Fibroblast of mammary gland (primary cell): Measurements from ENCODE around the gene PCDHGC4.

Experiments used
- DNase-seq: peaks from one replicate; pipeline ENCODE4 v3.0.0-alpha.2; 2010; ENCODE audit warnings: low read depth
- H3K4me3 ChIP-seq: 2 replicates; pipeline ENCODE4 v1.5.1; 2011; ENCODE audit warnings: low read depth, mild to moderate bottlenecking, low read length, moderate library complexity; ENCODE audit not compliant: control insufficient read depth
- TF ChIP-seq, protein P1 (sequence below): conservative IDR thresholded peaks from 2 replicates; pipeline ENCODE4 v1.5.1; 2011; ENCODE audit warnings: low read depth, low read length, inconsistent platforms; ENCODE audit not compliant: control insufficient read depth, insufficient read depth

The PCDHGC4 gene

DNA sequence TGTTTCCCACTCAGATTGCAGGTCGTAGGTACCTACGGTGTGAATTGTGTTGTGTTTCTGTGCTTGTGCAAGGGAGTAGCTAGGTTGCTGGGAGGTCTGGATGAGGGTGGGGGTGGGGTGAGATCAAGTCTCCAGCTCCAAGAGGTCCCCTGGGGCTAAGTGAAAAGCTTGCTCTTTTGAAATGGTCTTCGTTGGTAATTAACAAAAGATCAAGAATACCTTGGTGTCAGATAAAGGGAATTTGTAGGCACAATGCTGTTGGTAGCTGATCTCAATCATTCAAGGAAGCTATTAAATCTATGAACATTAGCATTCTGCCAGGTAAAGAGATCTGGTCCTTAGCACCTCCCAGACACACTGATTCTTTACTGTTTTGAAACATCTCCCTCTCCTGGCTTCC is 928 bp upstream of the PCDHGC4 start:
- TF ChIP-seq, protein P1, sequence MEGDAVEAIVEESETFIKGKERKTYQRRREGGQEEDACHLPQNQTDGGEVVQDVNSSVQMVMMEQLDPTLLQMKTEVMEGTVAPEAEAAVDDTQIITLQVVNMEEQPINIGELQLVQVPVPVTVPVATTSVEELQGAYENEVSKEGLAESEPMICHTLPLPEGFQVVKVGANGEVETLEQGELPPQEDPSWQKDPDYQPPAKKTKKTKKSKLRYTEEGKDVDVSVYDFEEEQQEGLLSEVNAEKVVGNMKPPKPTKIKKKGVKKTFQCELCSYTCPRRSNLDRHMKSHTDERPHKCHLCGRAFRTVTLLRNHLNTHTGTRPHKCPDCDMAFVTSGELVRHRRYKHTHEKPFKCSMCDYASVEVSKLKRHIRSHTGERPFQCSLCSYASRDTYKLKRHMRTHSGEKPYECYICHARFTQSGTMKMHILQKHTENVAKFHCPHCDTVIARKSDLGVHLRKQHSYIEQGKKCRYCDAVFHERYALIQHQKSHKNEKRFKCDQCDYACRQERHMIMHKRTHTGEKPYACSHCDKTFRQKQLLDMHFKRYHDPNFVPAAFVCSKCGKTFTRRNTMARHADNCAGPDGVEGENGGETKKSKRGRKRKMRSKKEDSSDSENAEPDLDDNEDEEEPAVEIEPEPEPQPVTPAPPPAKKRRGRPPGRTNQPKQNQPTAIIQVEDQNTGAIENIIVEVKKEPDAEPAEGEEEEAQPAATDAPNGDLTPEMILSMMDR: no peak
- DNase-seq: no peak
- no peak overlapping the region for H3K4me3 ChIP-seq

GRCh38 chr5:141484310-141484640 is 555 bp upstream of the PCDHGC4 start:
- H3K4me3 ChIP-seq: peak overlapping the region; percentile 22
- TF ChIP-seq, protein P1: no peak
- DNase-seq: no peak

GRCh38 chr5:141485321-141486055 is 658 bp downstream of the PCDHGC4 start:
- TF ChIP-seq, protein P1: no peak
- H3K4me3 ChIP-seq: peak overlapping the region; percentile 22

GRCh38 chr5:141486091-141486490 is 1.3 kb downstream of the PCDHGC4 start:
- TF ChIP-seq, protein P1: no peak

More at GRCh38 chr5:141485321-141486055, 658 bp downstream of the PCDHGC4 start:
- DNase-seq: no peak

DNA sequence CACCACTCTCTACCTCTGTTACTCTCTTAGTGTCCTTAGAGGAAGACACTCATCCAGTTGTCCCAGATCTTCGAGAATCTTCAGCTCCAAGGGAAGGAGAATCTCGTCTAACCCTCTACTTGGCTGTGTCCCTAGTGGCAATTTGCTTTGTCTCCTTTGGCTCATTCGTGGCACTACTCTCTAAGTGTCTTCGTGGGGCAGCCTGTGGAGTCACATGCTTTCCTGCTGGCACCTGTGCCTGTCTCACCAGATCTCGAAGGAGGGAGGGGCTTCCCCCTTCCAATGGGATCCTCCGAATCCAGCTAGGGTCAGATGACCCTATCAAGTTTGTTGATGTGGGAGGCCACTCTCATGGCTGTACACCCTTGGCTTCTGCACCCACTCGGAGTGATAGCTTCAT is 2.3 kb downstream of the PCDHGC4 start:
- TF ChIP-seq, protein P1: no peak
- H3K4me3 ChIP-seq: no peak overlapping the region
- no peak for DNase-seq

More at GRCh38 chr5:141486091-141486490, 1.3 kb downstream of the PCDHGC4 start:
- no peak overlapping the region for H3K4me3 ChIP-seq
- no peak for DNase-seq

DNA sequence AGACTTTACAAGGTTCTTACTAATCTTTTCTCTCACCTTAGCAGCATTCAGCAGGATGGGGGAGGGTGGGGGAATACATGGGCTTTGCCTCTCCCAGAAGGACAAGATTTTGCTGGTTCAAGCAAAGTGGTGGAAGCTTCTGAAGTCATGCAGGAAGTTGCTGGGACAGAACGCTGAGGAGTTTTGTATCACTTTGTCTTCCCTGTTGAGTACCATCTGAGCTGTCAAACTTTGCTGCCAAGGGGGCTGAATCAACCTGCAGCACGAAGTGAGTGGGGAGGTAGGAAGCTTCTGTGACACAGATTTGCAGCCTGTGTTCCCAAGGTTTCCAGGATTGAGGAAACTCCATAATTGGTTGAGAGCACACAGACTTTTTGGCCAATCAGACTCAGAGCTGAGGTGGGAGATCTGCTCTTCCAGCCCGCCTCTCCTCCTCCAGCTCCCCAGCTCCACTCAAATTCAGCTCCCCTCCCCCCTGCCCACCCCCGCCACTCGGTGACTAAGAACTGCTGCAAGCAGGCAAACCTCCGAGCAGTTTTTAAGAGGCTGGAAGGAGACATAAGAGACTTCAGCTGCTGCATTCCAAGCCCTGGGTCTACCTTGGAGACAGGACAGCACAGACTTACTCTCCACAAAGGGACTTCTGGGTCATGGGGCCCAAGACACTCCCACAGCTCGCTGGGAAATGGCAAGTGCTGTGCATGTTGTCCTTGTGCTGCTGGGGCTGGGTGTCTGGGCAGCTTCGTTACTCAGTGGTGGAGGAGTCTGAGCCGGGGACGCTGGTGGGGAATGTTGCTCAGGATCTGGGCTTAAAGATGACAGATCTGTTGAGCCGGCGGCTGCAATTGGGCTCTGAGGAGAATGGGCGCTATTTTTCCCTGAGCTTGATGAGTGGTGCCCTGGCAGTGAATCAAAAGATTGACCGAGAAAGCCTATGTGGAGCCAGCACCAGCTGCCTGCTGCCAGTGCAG is 4.0 kb downstream of the PCDHGC4 start, which contains the start of gene PCDHGC5:
TSS of gene PCDHGC5 (plus strand) at position 491 of the 971 bp plus-strand sequence. CDS start at position 651, 160 bp downstream.
- peak; percentile 89 for DNase-seq
- H3K4me3 ChIP-seq: peak within 1 kb of the TSS; percentile 33
- TF ChIP-seq, protein P1: no peak
